Thyroid gland (tissue), 4 donors: ENCODE measurements around the gene NTNG1.

Experiments used
- CTCF ChIP-seq, 6 experiments: fragments of 200-600 bp in 3 of 6; fragments of 450-650 bp in 3 of 6; sonication (generic) in 3 of 6; IDR thresholded peaks; one replicate each; pipeline ENCODE4 v1.5.1; 2016 to 2019; ENCODE audit warnings: antibody characterized with exemption in 6 of 6, mild to moderate bottlenecking in 2 of 6, inconsistent platforms in 1 of 6, moderate library complexity in 1 of 6
- POLR2A ChIP-seq, 2 donors: fragments of 450-650 bp; IDR thresholded peaks; one replicate each; pipeline ENCODE4 v1.6.1; 2017; ENCODE audit warnings: antibody characterized with exemption in 2 of 2, mild to moderate bottlenecking in 2 of 2, moderate library complexity in 1 of 2

DNA sequence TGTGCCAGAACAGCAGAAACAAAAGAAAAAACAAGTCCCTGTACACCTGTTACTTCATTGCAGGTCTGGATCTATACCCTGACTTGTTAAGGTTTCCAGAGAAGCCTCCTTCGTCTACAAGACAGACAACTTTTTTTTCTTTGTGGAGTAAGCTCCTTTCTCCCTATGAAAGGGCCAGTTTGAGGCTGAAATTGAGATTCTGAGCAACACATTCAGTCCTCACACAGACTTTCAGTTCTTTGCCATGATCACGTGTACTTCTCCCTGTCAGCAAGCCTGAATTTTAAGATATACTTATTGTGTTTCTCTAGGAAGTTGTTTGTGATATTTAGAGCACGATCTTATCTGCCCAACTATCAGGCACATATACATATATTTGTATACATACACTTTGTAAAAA, 374.0 kb downstream of the NTNG1 start:
- TF ChIP-seq POLR2A (IDR thresholded peaks at IDR 0.05) = no peak
- TF ChIP-seq CTCF (IDR thresholded peaks at IDR 0.05) = no peak
